Measurements from ENCODE around the gene NFYC.

Gene NFYC

DNA sequence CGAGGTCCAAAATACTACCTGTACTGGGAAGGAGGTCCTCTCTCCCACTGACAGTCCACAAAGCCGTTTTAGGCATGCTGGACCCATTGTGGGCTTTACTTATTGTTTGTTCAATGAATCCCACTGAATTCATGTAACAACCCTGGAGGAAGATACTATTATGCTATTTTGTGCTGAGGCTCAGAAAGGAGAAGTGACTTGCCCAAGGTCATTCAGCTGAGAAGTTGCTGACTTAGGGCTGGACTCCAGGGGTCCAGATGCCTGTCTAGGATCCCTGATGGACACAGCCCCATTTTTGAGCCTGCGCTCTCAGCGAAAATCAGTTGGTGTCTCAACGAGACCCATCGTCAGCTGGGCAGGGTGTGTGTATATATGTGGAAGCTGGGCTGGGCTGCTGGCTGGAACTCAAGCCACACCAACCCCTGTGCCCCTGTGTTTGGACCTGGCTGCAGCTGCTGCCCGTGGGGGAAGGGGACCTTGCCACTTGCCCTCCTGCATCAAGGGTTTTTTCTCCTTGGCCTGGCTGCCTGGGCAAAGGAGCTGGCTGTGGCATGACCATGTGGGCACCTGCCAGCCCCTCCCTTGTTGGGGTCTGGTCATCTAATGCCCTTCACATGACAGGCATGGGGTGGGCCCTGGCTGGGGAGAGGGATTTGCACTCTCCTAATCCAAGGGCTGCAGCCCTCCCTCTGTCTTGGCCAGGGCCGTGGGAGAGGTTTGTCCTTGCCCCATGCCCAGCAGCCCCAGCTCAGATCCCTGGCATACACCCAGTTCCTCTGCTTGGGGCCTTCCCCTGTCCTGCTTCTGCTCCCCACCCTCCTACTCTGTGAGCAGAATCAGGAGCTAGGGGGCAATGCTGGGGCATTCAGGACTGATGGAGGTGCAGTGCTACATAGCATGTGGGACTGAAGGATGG, 107.1 kb downstream of the NFYC start:
- DNase-seq, result no peak

- no peak for DNase-seq
Observed at GRCh38 chr1:40799351-40799867, 107.9 kb downstream of the NFYC start.

- no peak for DNase-seq
Observed at GRCh38 chr1:40801742-40802077, 110.2 kb downstream of the NFYC start.

GRCh38 chr1:40802078-40802741, 110.7 kb downstream of the NFYC start:
- DNase-seq, result peak; percentile 78

- no peak for DNase-seq
Observed at GRCh38 chr1:40802742-40803113, 111.2 kb downstream of the NFYC start.

GRCh38 chr1:40803447-40803846, 111.9 kb downstream of the NFYC start:
- DNase-seq, result no peak

- no peak for DNase-seq
Observed at GRCh38 chr1:40803902-40804301, 112.4 kb downstream of the NFYC start.

- no peak for DNase-seq
Observed at GRCh38 chr1:40806240-40806639, 114.7 kb downstream of the NFYC start.

- DNase-seq, result no peak
Observed at GRCh38 chr1:40806731-40807695, 115.5 kb downstream of the NFYC start.

GRCh38 chr1:40808002-40808401, 116.5 kb downstream of the NFYC start:
- no peak for DNase-seq

GRCh38 chr1:40808444-40808843, 116.9 kb downstream of the NFYC start:
- no peak for DNase-seq

DNA sequence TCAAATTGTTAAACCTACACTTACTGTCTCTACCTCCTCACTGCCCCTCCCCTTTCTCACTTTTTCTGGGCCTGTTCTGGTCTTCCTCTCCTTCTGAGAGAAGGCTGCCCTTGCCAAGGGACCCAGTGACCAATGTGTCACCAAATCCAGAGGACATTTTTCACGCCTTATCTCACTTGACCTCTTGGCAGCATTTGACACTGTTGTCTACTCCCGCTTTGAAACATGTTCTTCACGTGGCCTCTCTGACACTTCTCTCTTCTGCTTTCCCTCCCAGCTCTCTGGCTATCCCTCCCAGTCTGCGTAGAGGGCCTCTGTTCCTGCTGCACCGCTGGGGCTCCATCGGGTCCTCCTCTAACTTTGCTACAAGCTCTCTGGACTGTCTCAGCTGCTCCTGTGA, 117.4 kb downstream of the NFYC start:
- no peak for DNase-seq

- no peak for DNase-seq
Observed at GRCh38 chr1:40810927-40811326, 119.4 kb downstream of the NFYC start.

DNA sequence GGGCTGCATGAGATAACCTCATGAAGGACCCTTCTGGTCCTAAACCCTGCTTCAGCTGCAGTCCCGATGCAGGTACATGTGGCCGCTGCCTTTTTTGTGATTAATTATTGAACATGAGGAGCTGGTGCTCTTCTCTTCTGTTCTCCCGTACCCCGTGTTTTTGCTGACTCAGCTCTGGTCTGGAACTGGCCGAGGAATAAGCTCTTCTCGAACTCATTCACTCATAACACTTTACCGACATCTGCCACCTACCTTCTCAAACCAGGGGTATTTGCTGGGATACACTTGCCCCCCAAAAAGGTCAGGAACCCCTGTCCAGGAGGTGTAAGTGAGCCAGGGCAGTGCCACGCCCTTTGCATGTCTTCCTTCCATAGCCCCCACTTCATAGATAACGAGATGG, 123.9 kb downstream of the NFYC start:
- DNase-seq, result no peak

DNA sequence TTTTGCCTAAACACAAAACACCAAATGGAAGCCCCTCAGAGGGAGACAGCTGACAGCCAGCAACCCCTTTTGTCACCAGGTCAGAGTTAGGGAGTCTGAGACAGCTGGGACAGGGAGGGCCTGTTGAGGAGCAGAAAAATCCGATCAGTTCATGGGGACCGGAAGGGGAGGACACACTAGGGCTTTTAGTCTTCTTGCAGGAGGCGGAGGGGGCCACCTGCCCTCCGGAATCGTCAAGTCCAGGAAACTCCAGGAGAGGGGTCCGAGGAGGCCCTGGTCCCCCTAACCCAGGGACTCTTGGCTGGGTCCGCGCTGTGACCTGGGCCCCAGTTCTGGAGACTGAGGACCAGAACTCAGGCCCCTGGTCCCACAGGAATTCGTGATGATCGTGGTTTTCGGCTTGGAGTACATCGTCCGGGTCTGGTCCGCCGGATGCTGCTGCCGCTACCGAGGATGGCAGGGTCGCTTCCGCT, 126.3 kb downstream of the NFYC start:
- no peak for DNase-seq

DNA sequence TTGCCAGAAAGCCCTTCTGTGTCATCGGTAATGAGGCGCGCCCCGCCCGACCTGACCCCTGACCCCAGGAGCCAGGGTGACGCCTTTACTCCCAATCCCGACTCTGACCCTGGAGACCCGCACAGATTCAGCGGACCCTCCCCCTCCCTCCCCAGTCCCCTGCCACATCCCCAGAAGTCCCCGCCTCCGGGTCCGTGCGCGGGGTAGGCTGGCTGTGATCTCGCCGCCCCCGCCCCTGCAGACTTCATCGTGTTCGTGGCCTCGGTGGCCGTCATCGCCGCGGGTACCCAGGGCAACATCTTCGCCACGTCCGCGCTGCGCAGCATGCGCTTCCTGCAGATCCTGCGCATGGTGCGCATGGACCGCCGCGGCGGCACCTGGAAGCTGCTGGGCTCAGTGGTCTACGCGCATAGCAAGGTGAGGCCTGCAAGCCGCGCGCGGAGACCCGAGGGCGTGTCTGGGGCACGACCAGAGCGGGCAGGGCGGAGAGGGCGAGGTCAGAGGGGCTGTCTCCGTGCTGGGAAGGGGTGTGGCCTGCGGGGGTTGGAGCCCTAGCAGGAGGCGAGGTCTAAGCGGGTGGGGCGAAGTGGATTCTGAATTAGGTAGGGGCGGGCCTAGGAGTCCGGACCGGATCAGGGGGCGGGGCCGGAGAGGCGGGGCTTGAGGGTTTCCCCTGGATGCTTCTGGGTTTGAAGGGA, 126.9 kb downstream of the NFYC start:
- peak; percentile 83 for DNase-seq

GRCh38 chr1:40819101-40819500, 127.6 kb downstream of the NFYC start:
- DNase-seq, result no peak

- DNase-seq, result no peak
Observed at GRCh38 chr1:40820251-40820797, 128.8 kb downstream of the NFYC start.

Measured in activated gamma-delta T cell treated with Interleukin-2 at 50 U/mL for 16 hours (primary cell).